GM21717 (cell line): ENCODE measurements around the gene EYS.
"Not testable (repeated sequence)": the region's sequence is repeated elsewhere in the genome, so short reads cannot be mapped to it uniquely, and the experiment has no call there.

Source experiments
- ATAC-seq: cut with Tn5 transposase; IDR thresholded peaks from one replicate; pipeline ENCODE4 v1.9.1; 2021; ENCODE audit warnings: mild to moderate bottlenecking, moderate library complexity; ENCODE audit not compliant: unreplicated experiment

Gene EYS

GRCh38 chr6:65469650-65470049 is 237.4 kb downstream of the EYS start:
- ATAC-seq: no peak

GRCh38 chr6:65468307-65468706 is 238.7 kb downstream of the EYS start:
- ATAC-seq: no peak

GRCh38 chr6:65461121-65461520 is 245.9 kb downstream of the EYS start:
- ATAC-seq: no peak

- ATAC-seq: no peak
Observed at GRCh38 chr6:65452333-65452732, 254.7 kb downstream of the EYS start.

GRCh38 chr6:65450451-65450850 is 256.6 kb downstream of the EYS start:
- no peak for ATAC-seq

GRCh38 chr6:65449926-65450325 is 257.1 kb downstream of the EYS start:
- no peak for ATAC-seq

- no peak for ATAC-seq
Observed at GRCh38 chr6:65448866-65449265, 258.2 kb downstream of the EYS start.

GRCh38 chr6:65436281-65436680 is 270.7 kb downstream of the EYS start:
- no peak for ATAC-seq

GRCh38 chr6:65416621-65417020 is 290.4 kb downstream of the EYS start:
- ATAC-seq: no peak

GRCh38 chr6:65410309-65410708 is 296.7 kb downstream of the EYS start:
- ATAC-seq: no peak

GRCh38 chr6:65402564-65402963 is 304.5 kb downstream of the EYS start:
- ATAC-seq: no peak

- ATAC-seq: no peak
Observed at GRCh38 chr6:65399355-65400084, 307.5 kb downstream of the EYS start.

GRCh38 chr6:65398851-65399250 is 308.2 kb downstream of the EYS start:
- ATAC-seq: no peak

GRCh38 chr6:65350530-65350929 is 356.5 kb downstream of the EYS start:
- no peak for ATAC-seq

GRCh38 chr6:65302655-65303054 is 404.4 kb downstream of the EYS start:
- not testable (repeated sequence) for ATAC-seq

GRCh38 chr6:65299236-65299635 is 407.8 kb downstream of the EYS start:
- no peak for ATAC-seq

GRCh38 chr6:65295812-65296211 is 411.2 kb downstream of the EYS start:
- ATAC-seq: no peak

- no peak for ATAC-seq
Observed at GRCh38 chr6:65289491-65289890, 417.5 kb downstream of the EYS start.

- no peak for ATAC-seq
Observed at GRCh38 chr6:65285275-65285674, 421.8 kb downstream of the EYS start.

- no peak for ATAC-seq
Observed at GRCh38 chr6:65280060-65280459, 427.0 kb downstream of the EYS start.

- no peak for ATAC-seq
Observed at GRCh38 chr6:65262241-65262640, 444.8 kb downstream of the EYS start.

GRCh38 chr6:65259982-65260381 is 447.0 kb downstream of the EYS start:
- no peak for ATAC-seq

GRCh38 chr6:65259059-65259458 is 448.0 kb downstream of the EYS start:
- no peak for ATAC-seq
